HepG2 (cell line): ENCODE data around the gene TBC1D20. TPM values are rescaled to one million over a fixed set of nuclear protein-coding genes. Genes with fewer than 3 reads are reported as not detected.
A peak's percentile ranks its signal among the peaks of the same experiment; 100 is the strongest.

ENCODE experiments used
- ARID2 ChIP-seq: sonication (generic); formaldehyde crosslinking; IDR thresholded peaks from 2 replicates; pipeline ENCODE4 v1.8.1; 2022; ENCODE audit warnings: mild to moderate bottlenecking, missing genetic modification reagents, borderline replicate concordance
- CHD2 ChIP-seq: IDR thresholded peaks from 2 replicates; pipeline ENCODE4 v1.6.1; 2011; ENCODE audit warnings: low read depth, low read length, improper control_type of control experiment
- FOXC1 ChIP-seq: sonication (generic); formaldehyde crosslinking; IDR thresholded peaks from 2 replicates; pipeline ENCODE4 v1.8.0; 2022; ENCODE audit warnings: mild to moderate bottlenecking, missing genetic modification reagents, borderline replicate concordance
- HNRNPUL1 ChIP-seq: fragments of 200-400 bp; formaldehyde crosslinking; IDR thresholded peaks from 2 replicates; pipeline ENCODE4 v1.6.1; 2017; ENCODE audit warnings: low read depth, mild to moderate bottlenecking, low read length, moderate library complexity
- MAF1 ChIP-seq: sonication (generic); formaldehyde crosslinking; IDR thresholded peaks from 2 replicates; pipeline ENCODE4 v1.5.0; 2020; ENCODE audit warnings: missing genetic modification reagents, borderline replicate concordance
- PCBP1 ChIP-seq: fragments of 200-400 bp; formaldehyde crosslinking; IDR thresholded peaks from 2 replicates; pipeline ENCODE4 v1.6.1; 2017; ENCODE audit warnings: mild to moderate bottlenecking, low read depth, low read length, borderline replicate concordance
- POLR2G ChIP-seq: fragments of 200-400 bp; formaldehyde crosslinking; IDR thresholded peaks from 2 replicates; pipeline ENCODE4 v1.6.1; 2018; ENCODE audit warnings: mild to moderate bottlenecking, low read depth, low read length, moderate library complexity
- RBFOX2 ChIP-seq: fragments of 200-400 bp; formaldehyde crosslinking; IDR thresholded peaks from 2 replicates; pipeline ENCODE4 v1.6.1; 2017; ENCODE audit warnings: low read depth, mild to moderate bottlenecking, low read length
- RFXAP ChIP-seq: sonication (generic); formaldehyde crosslinking; IDR thresholded peaks from 2 replicates; pipeline ENCODE4 v1.4.0; 2020; ENCODE audit warnings: missing genetic modification reagents, borderline replicate concordance
- YEATS2 ChIP-seq: sonication (generic); formaldehyde crosslinking; IDR thresholded peaks from 2 replicates; pipeline ENCODE4 v1.4.0; 2020; ENCODE audit warnings: missing genetic modification reagents, borderline replicate concordance
- ZBTB38 ChIP-seq: sonication (generic); formaldehyde crosslinking; IDR thresholded peaks from 2 replicates; pipeline ENCODE4 v1.5.1; 2020; ENCODE audit warnings: mild to moderate bottlenecking, missing genetic modification reagents
- ZFP1 ChIP-seq: IDR thresholded peaks from 2 replicates; pipeline ENCODE4 v1.6.1; 2016
- ZFP36L2 ChIP-seq: sonication (generic); formaldehyde crosslinking; IDR thresholded peaks from 2 replicates; pipeline ENCODE4 v1.4.0; 2020; ENCODE audit warnings: missing genetic modification reagents
- ZFP41 ChIP-seq: sonication (generic); formaldehyde crosslinking; IDR thresholded peaks from 2 replicates; pipeline ENCODE4 v1.4.0; 2020; ENCODE audit warnings: mild to moderate bottlenecking, missing genetic modification reagents, borderline replicate concordance
- ZNF180 ChIP-seq: sonication (generic); formaldehyde crosslinking; IDR thresholded peaks from 2 replicates; pipeline ENCODE4 v1.4.0; 2020; ENCODE audit warnings: low read depth, missing genetic modification reagents, borderline replicate concordance
- ZNF275 ChIP-seq: sonication (generic); formaldehyde crosslinking; IDR thresholded peaks from 2 replicates; pipeline ENCODE4 v1.8.0; 2022; ENCODE audit warnings: missing genetic modification reagents, mild to moderate bottlenecking, inconsistent platforms, borderline replicate concordance
- ZNF451 ChIP-seq: sonication (generic); formaldehyde crosslinking; IDR thresholded peaks from 2 replicates; pipeline ENCODE4 v1.5.0; 2020; ENCODE audit warnings: mild to moderate bottlenecking, missing genetic modification reagents
- ZNF576 ChIP-seq: sonication (generic); formaldehyde crosslinking; IDR thresholded peaks from 2 replicates; pipeline ENCODE4 v1.4.0; 2020; ENCODE audit warnings: mild to moderate bottlenecking, missing genetic modification reagents
- ZSCAN22 ChIP-seq: sonication (generic); formaldehyde crosslinking; IDR thresholded peaks from 2 replicates; pipeline ENCODE4 v1.4.0; 2020; ENCODE audit warnings: mild to moderate bottlenecking, missing genetic modification reagents
- polyA plus RNA-seq, 8 experiments: library from polyadenylated mRNA; depleted of rRNA in 3 of 8; stranded (reverse) in 7 of 8; unstranded in 1 of 8; fragments of >200 nt; fragmentation: Illumina TruSeq in 4 of 8; extraction: Trizol in 4 of 8; gene quantifications; 2 replicates each; pipeline versions ENCODE4 v1.2.1 to v1.2.3, GENCODE V29; 2011 to 2016; ENCODE audit warnings: low read depth in 4 of 8, missing spikeins in 1 of 8, mixed read lengths in 1 of 8; ENCODE audit not compliant: insufficient read depth in 1 of 8
- total RNA-seq, 5 experiments: library from RNA; depleted of rRNA; stranded (reverse); fragments of >200 nt; fragmentation: Illumina TruSeq; extraction: Trizol; gene quantifications; 2 replicates each; pipeline ENCODE4 v1.2.3, GENCODE V29; 2016; ENCODE audit warnings: low read depth in 1 of 5
- TF ChIP-seq, protein P1 (sequence below): sonication (generic); formaldehyde crosslinking; IDR thresholded peaks from 2 replicates; pipeline ENCODE4 v1.4.0; 2020; ENCODE audit warnings: missing genetic modification reagents, borderline replicate concordance
- TF ChIP-seq, protein P2 (sequence below): sonication (generic); formaldehyde crosslinking; IDR thresholded peaks from 2 replicates; pipeline ENCODE4 v1.8.0; 2022; ENCODE audit warnings: mild to moderate bottlenecking, missing genetic modification reagents, moderate library complexity

The TBC1D20 gene
- total and polyA plus RNA-seq, 2 of the 13 experiments (the other 11 are each of a cell fraction or from before 2014, with no cell fraction given), result 36.6 to 47.1 TPM

- TF ChIP-seq ZFP41, result 0 out of 2 replicates have a peak, but pooled peaks have one; percentile 47
- TF ChIP-seq ZSCAN22 (CRISPR knock-in tag), result no peak
- TF ChIP-seq RBFOX2, result peak; percentile 65; the same call in 1 of the 2 replicates
- TF ChIP-seq YEATS2 (CRISPR knock-in tag), result no peak
- no peak for TF ChIP-seq RFXAP (CRISPR knock-in tag)
- TF ChIP-seq ZNF180 (CRISPR knock-in tag), result no peak
- TF ChIP-seq CHD2, result no peak
- TF ChIP-seq ZNF576 (CRISPR knock-in tag), result no peak
- TF ChIP-seq FOXC1 (CRISPR knock-in tag), result no peak
- TF ChIP-seq ARID2, result no peak
- no peak for TF ChIP-seq ZNF451
- no peak for TF ChIP-seq MAF1 (CRISPR knock-in tag)
- no peak for TF ChIP-seq HNRNPUL1
- TF ChIP-seq POLR2G, result peak; percentile 58
- TF ChIP-seq, protein P1, sequence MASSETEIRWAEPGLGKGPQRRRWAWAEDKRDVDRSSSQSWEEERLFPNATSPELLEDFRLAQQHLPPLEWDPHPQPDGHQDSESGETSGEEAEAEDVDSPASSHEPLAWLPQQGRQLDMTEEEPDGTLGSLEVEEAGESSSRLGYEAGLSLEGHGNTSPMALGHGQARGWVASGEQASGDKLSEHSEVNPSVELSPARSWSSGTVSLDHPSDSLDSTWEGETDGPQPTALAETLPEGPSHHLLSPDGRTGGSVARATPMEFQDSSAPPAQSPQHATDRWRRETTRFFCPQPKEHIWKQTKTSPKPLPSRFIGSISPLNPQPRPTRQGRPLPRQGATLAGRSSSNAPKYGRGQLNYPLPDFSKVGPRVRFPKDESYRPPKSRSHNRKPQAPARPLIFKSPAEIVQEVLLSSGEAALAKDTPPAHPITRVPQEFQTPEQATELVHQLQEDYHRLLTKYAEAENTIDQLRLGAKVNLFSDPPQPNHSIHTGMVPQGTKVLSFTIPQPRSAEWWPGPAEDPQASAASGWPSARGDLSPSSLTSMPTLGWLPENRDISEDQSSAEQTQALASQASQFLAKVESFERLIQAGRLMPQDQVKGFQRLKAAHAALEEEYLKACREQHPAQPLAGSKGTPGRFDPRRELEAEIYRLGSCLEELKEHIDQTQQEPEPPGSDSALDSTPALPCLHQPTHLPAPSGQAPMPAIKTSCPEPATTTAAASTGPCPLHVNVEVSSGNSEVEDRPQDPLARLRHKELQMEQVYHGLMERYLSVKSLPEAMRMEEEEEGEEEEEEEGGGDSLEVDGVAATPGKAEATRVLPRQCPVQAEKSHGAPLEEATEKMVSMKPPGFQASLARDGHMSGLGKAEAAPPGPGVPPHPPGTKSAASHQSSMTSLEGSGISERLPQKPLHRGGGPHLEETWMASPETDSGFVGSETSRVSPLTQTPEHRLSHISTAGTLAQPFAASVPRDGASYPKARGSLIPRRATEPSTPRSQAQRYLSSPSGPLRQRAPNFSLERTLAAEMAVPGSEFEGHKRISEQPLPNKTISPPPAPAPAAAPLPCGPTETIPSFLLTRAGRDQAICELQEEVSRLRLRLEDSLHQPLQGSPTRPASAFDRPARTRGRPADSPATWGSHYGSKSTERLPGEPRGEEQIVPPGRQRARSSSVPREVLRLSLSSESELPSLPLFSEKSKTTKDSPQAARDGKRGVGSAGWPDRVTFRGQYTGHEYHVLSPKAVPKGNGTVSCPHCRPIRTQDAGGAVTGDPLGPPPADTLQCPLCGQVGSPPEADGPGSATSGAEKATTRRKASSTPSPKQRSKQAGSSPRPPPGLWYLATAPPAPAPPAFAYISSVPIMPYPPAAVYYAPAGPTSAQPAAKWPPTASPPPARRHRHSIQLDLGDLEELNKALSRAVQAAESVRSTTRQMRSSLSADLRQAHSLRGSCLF (CRISPR knock-in tag), result no peak
- no peak for TF ChIP-seq ZFP36L2 (CRISPR knock-in tag)
- TF ChIP-seq ZFP1 (CRISPR knock-in tag), result no peak
- TF ChIP-seq, protein P2, sequence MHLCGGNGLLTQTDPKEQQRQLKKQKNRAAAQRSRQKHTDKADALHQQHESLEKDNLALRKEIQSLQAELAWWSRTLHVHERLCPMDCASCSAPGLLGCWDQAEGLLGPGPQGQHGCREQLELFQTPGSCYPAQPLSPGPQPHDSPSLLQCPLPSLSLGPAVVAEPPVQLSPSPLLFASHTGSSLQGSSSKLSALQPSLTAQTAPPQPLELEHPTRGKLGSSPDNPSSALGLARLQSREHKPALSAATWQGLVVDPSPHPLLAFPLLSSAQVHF (CRISPR knock-in tag), result no peak
- TF ChIP-seq ZBTB38, result no peak
- TF ChIP-seq ZNF275 (CRISPR knock-in tag), result no peak
- no peak for TF ChIP-seq PCBP1
Measured at GRCh38 chr20:388034-388994, 74.0 kb downstream of the TBC1D20 start (continued).
